Measurements from ENCODE around the gene FAM78B.

FAM78B gene

GRCh38 chr1:166120281-166120680 lies 46.5 kb downstream of the FAM78B start:
- Histone ChIP-seq H3K4me1 (ENCODE audit: insufficient read depth, low read length) (no peaks in the 10 kb centered on the region), H3K36me3 (ENCODE audit: insufficient read depth, low read length) (no peaks in the 10 kb centered on the region)
- 90% methylated on average over 8 of the region's 8 CpGs for WGBS

GRCh38 chr1:166119471-166119965 lies 47.3 kb downstream of the FAM78B start:
- Histone ChIP-seq H3K27me3 (ENCODE audit: insufficient read depth, low read length) (no peaks in the 10 kb centered on the region), H3K9me3 (ENCODE audit: insufficient read depth, low read depth, low read length) (no peaks in the 10 kb centered on the region), H3K4me3 (ENCODE audit: low read length) (no peak overlapping the region), H3K9ac (ENCODE audit: low read depth, low read length) (no peak overlapping the region), H3K4me1 (ENCODE audit: insufficient read depth, low read length) (no peaks in the 10 kb centered on the region), H3K36me3 (ENCODE audit: insufficient read depth, low read length) (no peaks in the 10 kb centered on the region), H3K27ac (ENCODE audit: low read depth, low read length) (no peak overlapping the region)
- WGBS: 85% methylated on average over 11 of the region's 11 CpGs

More at GRCh38 chr1:166120281-166120680, 46.5 kb downstream of the FAM78B start:
- H3K9me3 ChIP-seq (ENCODE audit: insufficient read depth, low read depth, low read length): no peaks in the 10 kb centered on the region
- H3K4me3 ChIP-seq (ENCODE audit: low read length): no peak overlapping the region
- no peak overlapping the region for H3K9ac ChIP-seq (ENCODE audit: low read depth, low read length)
- H3K27ac ChIP-seq (ENCODE audit: low read depth, low read length): no peak overlapping the region
- H3K27me3 ChIP-seq (ENCODE audit: insufficient read depth, low read length): no peaks in the 10 kb centered on the region

- 85% methylated on average over 5 of the region's 5 CpGs for WGBS
- no peaks in the 10 kb centered on the region for H3K27me3 ChIP-seq (ENCODE audit: insufficient read depth, low read length)
- H3K4me1 ChIP-seq (ENCODE audit: insufficient read depth, low read length): no peaks in the 10 kb centered on the region
- no peaks in the 10 kb centered on the region for H3K9me3 ChIP-seq (ENCODE audit: insufficient read depth, low read depth, low read length)
- H3K27ac ChIP-seq (ENCODE audit: low read depth, low read length): no peak overlapping the region
- H3K9ac ChIP-seq (ENCODE audit: low read depth, low read length): no peak overlapping the region
- H3K4me3 ChIP-seq (ENCODE audit: low read length): no peak overlapping the region
- H3K36me3 ChIP-seq (ENCODE audit: insufficient read depth, low read length): no peaks in the 10 kb centered on the region
These were observed 49.0 kb downstream of the FAM78B start for GRCh38 chr1:166117776-166118175.

- Histone ChIP-seq H3K36me3 (ENCODE audit: insufficient read depth, low read length) (no peaks in the 10 kb centered on the region), H3K4me3 (ENCODE audit: low read length) (no peak overlapping the region), H3K9me3 (ENCODE audit: insufficient read depth, low read depth, low read length) (no peaks in the 10 kb centered on the region), H3K9ac (ENCODE audit: low read depth, low read length) (no peak overlapping the region), H3K27me3 (ENCODE audit: insufficient read depth, low read length) (no peaks in the 10 kb centered on the region), H3K27ac (ENCODE audit: low read depth, low read length) (no peak overlapping the region), H3K4me1 (ENCODE audit: insufficient read depth, low read length) (no peaks in the 10 kb centered on the region)
- WGBS: 98% methylated on average over 1 of the region's 1 CpG
These were observed 50.8 kb downstream of the FAM78B start for GRCh38 chr1:166116026-166116425.

- no peaks in the 10 kb centered on the region for H3K36me3 ChIP-seq (ENCODE audit: insufficient read depth, low read length)
- no CpG with 5 or more reads among the region's 1 CpG for WGBS
These were observed 52.4 kb downstream of the FAM78B start for GRCh38 chr1:166114419-166114818.

GRCh38 chr1:166113630-166114029 lies 53.2 kb downstream of the FAM78B start:
- Histone ChIP-seq H3K36me3 (ENCODE audit: insufficient read depth, low read length) (no peaks in the 10 kb centered on the region), H3K9me3 (ENCODE audit: insufficient read depth, low read depth, low read length) (no peaks in the 10 kb centered on the region), H3K27me3 (ENCODE audit: insufficient read depth, low read length) (no peaks in the 10 kb centered on the region), H3K4me3 (ENCODE audit: low read length) (no peak overlapping the region), H3K9ac (ENCODE audit: low read depth, low read length) (no peak overlapping the region), H3K27ac (ENCODE audit: low read depth, low read length) (no peak overlapping the region), H3K4me1 (ENCODE audit: insufficient read depth, low read length) (no peaks in the 10 kb centered on the region)
- 100% methylated on average over 1 of the region's 1 CpG for WGBS

More at GRCh38 chr1:166114419-166114818, 52.4 kb downstream of the FAM78B start:
- Histone ChIP-seq H3K27me3 (ENCODE audit: insufficient read depth, low read length) (no peaks in the 10 kb centered on the region), H3K4me1 (ENCODE audit: insufficient read depth, low read length) (no peaks in the 10 kb centered on the region), H3K27ac (ENCODE audit: low read depth, low read length) (no peak overlapping the region), H3K4me3 (ENCODE audit: low read length) (no peak overlapping the region), H3K9ac (ENCODE audit: low read depth, low read length) (no peak overlapping the region), H3K9me3 (ENCODE audit: insufficient read depth, low read depth, low read length) (no peaks in the 10 kb centered on the region)

- Histone ChIP-seq H3K27ac (ENCODE audit: low read depth, low read length) (no peak overlapping the region), H3K27me3 (ENCODE audit: insufficient read depth, low read length) (no peaks in the 10 kb centered on the region), H3K9me3 (ENCODE audit: insufficient read depth, low read depth, low read length) (no peaks in the 10 kb centered on the region), H3K4me3 (ENCODE audit: low read length) (no peak overlapping the region), H3K9ac (ENCODE audit: low read depth, low read length) (no peak overlapping the region), H3K36me3 (ENCODE audit: insufficient read depth, low read length) (no peaks in the 10 kb centered on the region), H3K4me1 (ENCODE audit: insufficient read depth, low read length) (no peaks in the 10 kb centered on the region)
- 92% methylated on average over 3 of the region's 3 CpGs for WGBS
These were observed 53.8 kb downstream of the FAM78B start for GRCh38 chr1:166113031-166113430.

GRCh38 chr1:166112425-166112824 lies 54.4 kb downstream of the FAM78B start:
- H3K36me3 ChIP-seq (ENCODE audit: insufficient read depth, low read length): no peaks in the 10 kb centered on the region
- no peaks in the 10 kb centered on the region for H3K4me1 ChIP-seq (ENCODE audit: insufficient read depth, low read length)
- 96% methylated on average over 2 of the region's 2 CpGs for WGBS
- no peak overlapping the region for H3K4me3 ChIP-seq (ENCODE audit: low read length)
- H3K27me3 ChIP-seq (ENCODE audit: insufficient read depth, low read length): no peaks in the 10 kb centered on the region
- no peak overlapping the region for H3K9ac ChIP-seq (ENCODE audit: low read depth, low read length)
- H3K9me3 ChIP-seq (ENCODE audit: insufficient read depth, low read depth, low read length): no peaks in the 10 kb centered on the region
- no peak overlapping the region for H3K27ac ChIP-seq (ENCODE audit: low read depth, low read length)

GRCh38 chr1:166111430-166111829 lies 55.4 kb downstream of the FAM78B start:
- H3K9me3 ChIP-seq (ENCODE audit: insufficient read depth, low read depth, low read length): no peaks in the 10 kb centered on the region
- no peaks in the 10 kb centered on the region for H3K4me1 ChIP-seq (ENCODE audit: insufficient read depth, low read length)
- H3K9ac ChIP-seq (ENCODE audit: low read depth, low read length): no peak overlapping the region
- 88% methylated on average over 3 of the region's 3 CpGs for WGBS
- no peaks in the 10 kb centered on the region for H3K27me3 ChIP-seq (ENCODE audit: insufficient read depth, low read length)
- H3K27ac ChIP-seq (ENCODE audit: low read depth, low read length): no peak overlapping the region
- no peak overlapping the region for H3K4me3 ChIP-seq (ENCODE audit: low read length)
- no peaks in the 10 kb centered on the region for H3K36me3 ChIP-seq (ENCODE audit: insufficient read depth, low read length)

- WGBS: 75% methylated on average over 4 of the region's 4 CpGs
These were observed 76.6 kb downstream of the FAM78B start for GRCh38 chr1:166090244-166090643.

GRCh38 chr1:166089804-166090203 lies 77.0 kb downstream of the FAM78B start:
- H3K36me3 ChIP-seq (ENCODE audit: insufficient read depth, low read length): no peaks in the 10 kb centered on the region
- H3K4me3 ChIP-seq (ENCODE audit: low read length): no peak overlapping the region
- 0 out of 2 replicates have a peak, but pooled peaks cover 4% of the 10 kb centered on the region for H3K4me1 ChIP-seq (ENCODE audit: insufficient read depth, low read length)
- 71% methylated on average over 6 of the region's 6 CpGs for WGBS
- no peak overlapping the region for H3K9ac ChIP-seq (ENCODE audit: low read depth, low read length)
- H3K27ac ChIP-seq (ENCODE audit: low read depth, low read length): no peak overlapping the region
- no peaks in the 10 kb centered on the region for H3K9me3 ChIP-seq (ENCODE audit: insufficient read depth, low read depth, low read length)
- no peaks in the 10 kb centered on the region for H3K27me3 ChIP-seq (ENCODE audit: insufficient read depth, low read length)

More at GRCh38 chr1:166090244-166090643, 76.6 kb downstream of the FAM78B start:
- 0 out of 2 replicates have a peak, but pooled peaks cover 4% of the 10 kb centered on the region for H3K4me1 ChIP-seq (ENCODE audit: insufficient read depth, low read length)
- no peaks in the 10 kb centered on the region for H3K36me3 ChIP-seq (ENCODE audit: insufficient read depth, low read length)
- no peak overlapping the region for H3K4me3 ChIP-seq (ENCODE audit: low read length)
- no peak overlapping the region for H3K27ac ChIP-seq (ENCODE audit: low read depth, low read length)
- H3K9me3 ChIP-seq (ENCODE audit: insufficient read depth, low read depth, low read length): no peaks in the 10 kb centered on the region
- H3K9ac ChIP-seq (ENCODE audit: low read depth, low read length): no peak overlapping the region
- H3K27me3 ChIP-seq (ENCODE audit: insufficient read depth, low read length): no peaks in the 10 kb centered on the region

GRCh38 chr1:166088572-166088955 lies 78.2 kb downstream of the FAM78B start:
- H3K9me3 ChIP-seq (ENCODE audit: insufficient read depth, low read depth, low read length): no peaks in the 10 kb centered on the region
- H3K27me3 ChIP-seq (ENCODE audit: insufficient read depth, low read length): no peaks in the 10 kb centered on the region
- H3K36me3 ChIP-seq (ENCODE audit: insufficient read depth, low read length): no peaks in the 10 kb centered on the region
- H3K27ac ChIP-seq (ENCODE audit: low read depth, low read length): no peak overlapping the region
- H3K4me1 ChIP-seq (ENCODE audit: insufficient read depth, low read length): 0 out of 2 replicates have a peak, but pooled peaks cover 4% of the 10 kb centered on the region
- H3K4me3 ChIP-seq (ENCODE audit: low read length): no peak overlapping the region
- H3K9ac ChIP-seq (ENCODE audit: low read depth, low read length): no peak overlapping the region
- WGBS: 90% methylated on average over 4 of the region's 4 CpGs

All from HUES64 (cell line).